ENCODE data around the gene SLC6A3. TPM values are rescaled to one million over a fixed set of nuclear protein-coding genes. Genes with fewer than 3 reads are reported as not detected.

The SLC6A3 gene
- total RNA-seq, 2 experiments from 2014 or later: not detected

DNA sequence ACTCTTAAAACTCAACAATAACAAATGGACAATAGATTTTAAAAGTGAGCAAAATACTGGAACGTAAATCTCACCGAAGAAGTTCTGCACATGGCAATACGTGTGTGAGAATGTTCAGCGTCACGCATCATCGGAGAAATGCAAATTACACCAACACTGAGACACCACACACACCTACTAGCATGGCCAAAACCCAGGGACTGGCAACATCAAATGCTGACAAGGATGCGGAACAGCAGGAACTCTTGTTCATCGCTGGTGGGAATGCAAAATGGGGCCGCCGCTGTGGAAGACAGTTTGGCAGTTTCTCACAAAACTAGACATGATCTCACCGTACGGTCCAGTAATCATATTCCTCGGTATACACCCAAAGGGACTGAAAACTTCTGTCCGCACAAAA is 78.7 kb downstream of the SLC6A3 start:
- TF ChIP-seq, protein P1, sequence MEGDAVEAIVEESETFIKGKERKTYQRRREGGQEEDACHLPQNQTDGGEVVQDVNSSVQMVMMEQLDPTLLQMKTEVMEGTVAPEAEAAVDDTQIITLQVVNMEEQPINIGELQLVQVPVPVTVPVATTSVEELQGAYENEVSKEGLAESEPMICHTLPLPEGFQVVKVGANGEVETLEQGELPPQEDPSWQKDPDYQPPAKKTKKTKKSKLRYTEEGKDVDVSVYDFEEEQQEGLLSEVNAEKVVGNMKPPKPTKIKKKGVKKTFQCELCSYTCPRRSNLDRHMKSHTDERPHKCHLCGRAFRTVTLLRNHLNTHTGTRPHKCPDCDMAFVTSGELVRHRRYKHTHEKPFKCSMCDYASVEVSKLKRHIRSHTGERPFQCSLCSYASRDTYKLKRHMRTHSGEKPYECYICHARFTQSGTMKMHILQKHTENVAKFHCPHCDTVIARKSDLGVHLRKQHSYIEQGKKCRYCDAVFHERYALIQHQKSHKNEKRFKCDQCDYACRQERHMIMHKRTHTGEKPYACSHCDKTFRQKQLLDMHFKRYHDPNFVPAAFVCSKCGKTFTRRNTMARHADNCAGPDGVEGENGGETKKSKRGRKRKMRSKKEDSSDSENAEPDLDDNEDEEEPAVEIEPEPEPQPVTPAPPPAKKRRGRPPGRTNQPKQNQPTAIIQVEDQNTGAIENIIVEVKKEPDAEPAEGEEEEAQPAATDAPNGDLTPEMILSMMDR (IDR thresholded peaks at IDR 0.05): no peak
- Mint-ChIP-seq H3K4me1 (ENCODE audit: low read depth) (no peaks in the 10 kb centered on the region), H3K9me3 (no peaks in the 10 kb centered on the region), H3K4me3 (no peak overlapping the region), H3K36me3 (ENCODE audit: low read depth) (no peaks in the 10 kb centered on the region), H3K27ac (no peak overlapping the region), H3K27me3 (peaks cover 11% of the 10 kb centered on the region)
- DNase-seq (no peak), ATAC-seq (no peak)
- ChIA-PET CTCF (no interaction called here), POLR2A (no interaction called here)
- intact Hi-C loops (cut with micrococcal nuclease): no loop called here

DNA sequence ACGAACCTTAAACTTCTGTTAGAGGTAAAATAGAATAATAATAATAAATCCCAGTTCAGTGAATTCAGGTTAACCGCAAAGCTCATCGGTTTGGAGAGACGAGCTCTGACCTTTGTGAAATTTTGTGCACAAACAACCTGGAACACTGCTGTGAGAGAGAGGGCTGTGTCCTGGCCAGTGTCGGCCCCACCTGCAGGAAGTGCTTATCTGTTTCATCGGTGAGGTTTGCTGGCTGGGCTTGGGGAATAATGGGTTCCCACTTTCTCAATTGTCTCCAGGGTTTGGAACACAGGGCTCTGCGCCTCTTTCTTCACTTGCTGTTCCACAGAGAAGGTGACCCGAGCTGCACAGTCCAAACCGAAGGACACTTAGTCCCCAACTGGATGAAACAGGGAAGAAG is 81.0 kb downstream of the SLC6A3 start:
- H3K27ac Mint-ChIP-seq: no peak overlapping the region
- no peak for ATAC-seq
- no peak for DNase-seq
- ChIA-PET CTCF (interaction anchor here (1.7 kb wide), 1 partner anchor 16 kb away, joined by 3 read pairs; no protein-coding TSS in a partner anchor), POLR2A (no interaction called here)
- peaks cover 13% of the 10 kb centered on the region for H3K27me3 Mint-ChIP-seq
- H3K4me1 Mint-ChIP-seq (ENCODE audit: low read depth): no peaks in the 10 kb centered on the region
- no peaks in the 10 kb centered on the region for H3K9me3 Mint-ChIP-seq
- TF ChIP-seq, protein P1 (IDR thresholded peaks at IDR 0.05): no peak
- H3K36me3 Mint-ChIP-seq (ENCODE audit: low read depth): no peaks in the 10 kb centered on the region
- intact Hi-C loops (cut with micrococcal nuclease): no loop called here
- no peak overlapping the region for H3K4me3 Mint-ChIP-seq

DNA sequence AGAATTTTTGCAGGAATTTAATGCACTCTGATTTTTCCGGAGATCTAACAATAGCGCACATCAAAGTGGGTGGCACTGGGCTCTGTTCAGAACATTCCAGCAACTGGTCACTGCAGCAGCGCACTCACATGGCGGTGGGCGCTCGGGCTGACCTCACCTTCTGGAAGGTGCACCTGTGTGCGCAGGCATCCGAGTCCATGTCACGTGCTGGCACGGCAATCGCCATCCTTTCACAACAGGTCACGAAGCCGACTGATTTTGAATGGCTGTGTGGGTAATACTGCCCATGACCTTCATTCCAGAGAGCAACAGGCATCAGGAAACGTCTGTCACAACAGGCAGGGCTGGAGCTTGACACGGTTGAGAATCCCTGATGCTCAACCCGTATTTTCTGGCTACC is 81.7 kb downstream of the SLC6A3 start:
- ChIA-PET POLR2A (no interaction called here), CTCF (interaction anchor here (1.7 kb wide), 1 partner anchor 17 kb away, joined by 3 read pairs; no protein-coding TSS in a partner anchor)
- Mint-ChIP-seq H3K4me1 (ENCODE audit: low read depth) (no peaks in the 10 kb centered on the region), H3K9me3 (no peaks in the 10 kb centered on the region), H3K27me3 (peaks cover 13% of the 10 kb centered on the region), H3K27ac (no peak overlapping the region), H3K4me3 (no peak overlapping the region), H3K36me3 (ENCODE audit: low read depth) (no peaks in the 10 kb centered on the region)
- no peak for DNase-seq
- no peak for ATAC-seq
- TF ChIP-seq, protein P1 (IDR thresholded peaks at IDR 0.05): no peak
- intact Hi-C loops (cut with micrococcal nuclease): no loop called here

DNA sequence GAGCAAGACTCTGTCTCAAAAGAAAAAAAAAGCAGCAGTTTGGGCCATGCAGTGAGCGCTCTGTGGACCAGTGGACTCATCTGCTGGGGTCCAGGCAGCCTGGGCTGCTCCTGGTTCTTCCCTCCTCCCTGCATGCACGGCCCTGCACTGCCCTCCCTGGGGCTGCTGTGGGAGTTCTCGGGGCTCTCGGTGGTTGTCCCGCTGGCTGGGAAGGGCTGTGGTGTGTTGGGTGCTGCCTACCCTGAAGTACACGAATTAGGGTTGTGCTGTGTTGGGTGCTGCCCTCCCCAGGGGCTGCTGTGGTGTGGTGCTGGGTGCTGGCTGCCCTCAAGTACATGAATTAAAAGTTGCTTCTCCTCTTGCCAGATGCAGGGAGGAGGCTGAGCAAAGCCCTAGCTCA is 82.1 kb downstream of the SLC6A3 start:
- Mint-ChIP-seq H3K4me1 (ENCODE audit: low read depth) (no peaks in the 10 kb centered on the region), H3K36me3 (ENCODE audit: low read depth) (no peaks in the 10 kb centered on the region), H3K4me3 (no peak overlapping the region), H3K27ac (no peak overlapping the region), H3K9me3 (no peaks in the 10 kb centered on the region), H3K27me3 (peaks cover 13% of the 10 kb centered on the region)
- no peak for ATAC-seq
- ChIA-PET POLR2A (no interaction called here), CTCF (interaction anchor here (1.7 kb wide), 1 partner anchor 17 kb away, joined by 3 read pairs; no protein-coding TSS in a partner anchor)
- DNase-seq: no peak
- TF ChIP-seq, protein P1 (IDR thresholded peaks at IDR 0.05): no peak
- intact Hi-C loops (cut with micrococcal nuclease): no loop called here

DNA sequence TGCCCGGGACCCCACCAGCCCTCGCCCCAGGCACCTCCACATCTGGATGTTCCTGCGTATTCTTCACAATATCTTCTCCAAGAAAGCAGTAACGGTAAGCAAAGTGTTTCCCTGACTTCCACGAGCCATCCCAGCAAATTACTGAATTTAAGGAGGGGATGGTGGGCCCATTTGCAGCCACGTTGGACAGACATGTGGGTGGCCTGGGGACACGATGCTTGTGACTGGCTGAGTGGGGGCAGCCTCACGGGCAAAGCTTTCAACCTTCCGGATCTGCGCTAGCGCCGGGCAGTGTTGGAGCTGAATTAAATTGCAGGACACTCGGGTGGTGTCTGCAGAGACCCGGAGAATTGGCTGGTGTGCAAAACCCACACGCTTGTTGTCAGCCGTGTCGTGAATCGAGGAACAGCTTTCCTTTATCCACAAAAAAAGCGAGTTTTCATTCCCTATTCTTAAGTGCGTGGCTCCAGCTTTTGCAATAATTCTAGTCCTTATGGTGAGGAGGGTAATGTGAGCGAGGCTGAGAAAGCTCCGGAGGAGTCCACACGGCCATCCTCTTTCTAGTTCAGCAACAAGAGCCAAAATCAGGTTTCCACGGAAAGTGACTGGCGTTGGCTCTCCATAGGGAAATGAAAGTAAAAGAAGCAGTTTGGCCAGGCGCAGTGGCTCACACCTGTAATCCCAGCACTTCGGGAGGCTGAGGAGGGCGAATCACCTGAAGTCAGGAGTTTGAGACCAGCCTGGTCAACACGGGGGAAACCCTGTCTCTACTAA is 82.8 kb downstream of the SLC6A3 start:
- TF ChIP-seq, protein P1 (IDR thresholded peaks at IDR 0.05): no peak
- H3K36me3 Mint-ChIP-seq (ENCODE audit: low read depth): no peaks in the 10 kb centered on the region
- intact Hi-C loops (cut with micrococcal nuclease): no loop called here
- no peak overlapping the region for H3K27ac Mint-ChIP-seq
- ChIA-PET CTCF (no interaction called here), POLR2A (interaction anchor here (1.3 kb wide), 1 partner anchor 10 kb away, joined by 4 read pairs; no protein-coding TSS in a partner anchor)
- DNase-seq (no peak), ATAC-seq (no peak)
- no peaks in the 10 kb centered on the region for H3K9me3 Mint-ChIP-seq
- H3K4me3 Mint-ChIP-seq: no peak overlapping the region
- H3K27me3 Mint-ChIP-seq: peaks cover 13% of the 10 kb centered on the region
- H3K4me1 Mint-ChIP-seq (ENCODE audit: low read depth): no peaks in the 10 kb centered on the region
